ENCODE results near the gene IRAK2. TPM values are rescaled to one million over a fixed set of nuclear protein-coding genes. Genes with fewer than 3 reads are reported as not detected.
A peak's percentile ranks its signal among the peaks of the same experiment; 100 is the strongest.
"Not testable (repeated sequence)": the region's sequence is repeated elsewhere in the genome, so short reads cannot be mapped to it uniquely, and the experiment has no call there.

Gene IRAK2
- polyA plus RNA-seq, 1 experiment: 2.5 TPM

DNA sequence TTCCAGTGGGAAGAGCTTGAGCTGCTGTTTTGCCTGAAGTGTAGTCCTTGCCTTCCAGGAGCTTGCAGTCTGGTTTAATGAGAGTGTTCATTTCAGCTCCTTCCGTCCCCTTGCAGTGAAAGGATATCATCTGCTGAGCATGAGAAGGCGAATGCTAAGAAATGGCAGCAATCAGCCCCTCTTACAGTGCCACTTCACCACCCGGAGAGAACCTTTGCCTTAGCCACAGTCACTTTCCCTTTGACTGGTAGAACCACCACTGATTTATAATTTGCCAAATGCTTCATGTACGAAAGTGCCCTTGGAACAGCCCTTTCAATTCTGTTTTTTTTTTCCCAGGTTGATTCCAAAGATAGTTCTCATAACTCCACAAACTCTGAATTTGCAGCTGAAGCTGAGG, 95.1 kb downstream of the IRAK2 start:
- ChIA-PET CTCF (no interaction called here), POLR2A (no interaction called here)
- Histone ChIP-seq H3K27me3 (ENCODE audit: control insufficient read depth, insufficient read depth, low read length) (no peaks in the 10 kb centered on the region), H3K36me3 (ENCODE audit: control insufficient read depth, insufficient read depth, low read length) (peaks cover 7% of the 10 kb centered on the region), H3K4me3 (ENCODE audit: low read depth, low read length) (no peak overlapping the region)
- TF ChIP-seq, protein P1, sequence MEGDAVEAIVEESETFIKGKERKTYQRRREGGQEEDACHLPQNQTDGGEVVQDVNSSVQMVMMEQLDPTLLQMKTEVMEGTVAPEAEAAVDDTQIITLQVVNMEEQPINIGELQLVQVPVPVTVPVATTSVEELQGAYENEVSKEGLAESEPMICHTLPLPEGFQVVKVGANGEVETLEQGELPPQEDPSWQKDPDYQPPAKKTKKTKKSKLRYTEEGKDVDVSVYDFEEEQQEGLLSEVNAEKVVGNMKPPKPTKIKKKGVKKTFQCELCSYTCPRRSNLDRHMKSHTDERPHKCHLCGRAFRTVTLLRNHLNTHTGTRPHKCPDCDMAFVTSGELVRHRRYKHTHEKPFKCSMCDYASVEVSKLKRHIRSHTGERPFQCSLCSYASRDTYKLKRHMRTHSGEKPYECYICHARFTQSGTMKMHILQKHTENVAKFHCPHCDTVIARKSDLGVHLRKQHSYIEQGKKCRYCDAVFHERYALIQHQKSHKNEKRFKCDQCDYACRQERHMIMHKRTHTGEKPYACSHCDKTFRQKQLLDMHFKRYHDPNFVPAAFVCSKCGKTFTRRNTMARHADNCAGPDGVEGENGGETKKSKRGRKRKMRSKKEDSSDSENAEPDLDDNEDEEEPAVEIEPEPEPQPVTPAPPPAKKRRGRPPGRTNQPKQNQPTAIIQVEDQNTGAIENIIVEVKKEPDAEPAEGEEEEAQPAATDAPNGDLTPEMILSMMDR (IDR thresholded peaks at IDR 0.05; ENCODE audit: insufficient read depth, low read depth, low read length): no peak
- DNase-seq (ENCODE audit: low read depth): no peak

DNA sequence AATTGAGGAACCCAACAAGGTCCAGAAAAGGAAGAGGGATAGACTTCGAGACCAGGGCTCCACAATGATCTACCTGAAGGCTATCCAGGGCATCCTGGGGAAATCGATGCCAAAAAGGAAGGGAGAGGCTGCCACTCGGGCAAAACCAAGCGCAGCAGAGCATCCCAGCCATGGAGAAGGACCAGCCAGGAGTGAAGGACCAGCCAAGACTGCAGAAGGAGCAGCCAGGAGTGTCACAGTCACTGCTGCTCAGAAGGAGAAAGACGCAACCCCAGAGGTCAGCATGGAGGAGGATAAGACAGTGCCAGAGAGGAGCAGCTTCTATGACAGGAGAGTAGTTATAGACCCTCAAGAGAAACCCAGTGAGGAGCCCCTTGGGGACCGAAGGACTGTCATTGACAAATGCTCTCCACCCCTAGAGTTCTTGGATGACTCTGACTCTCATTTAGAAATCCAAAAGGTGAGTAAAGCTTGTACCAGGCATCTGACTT, 95.5 kb downstream of the IRAK2 start:
- ChIA-PET CTCF (no interaction called here), POLR2A (no interaction called here)
- Histone ChIP-seq H3K27me3 (ENCODE audit: control insufficient read depth, insufficient read depth, low read length) (no peaks in the 10 kb centered on the region), H3K4me3 (ENCODE audit: low read depth, low read length) (no peak overlapping the region), H3K36me3 (ENCODE audit: control insufficient read depth, insufficient read depth, low read length) (peaks cover 7% of the 10 kb centered on the region)
- TF ChIP-seq, protein P1 (IDR thresholded peaks at IDR 0.05; ENCODE audit: insufficient read depth, low read depth, low read length): no peak
- no peak for DNase-seq (ENCODE audit: low read depth)

DNA sequence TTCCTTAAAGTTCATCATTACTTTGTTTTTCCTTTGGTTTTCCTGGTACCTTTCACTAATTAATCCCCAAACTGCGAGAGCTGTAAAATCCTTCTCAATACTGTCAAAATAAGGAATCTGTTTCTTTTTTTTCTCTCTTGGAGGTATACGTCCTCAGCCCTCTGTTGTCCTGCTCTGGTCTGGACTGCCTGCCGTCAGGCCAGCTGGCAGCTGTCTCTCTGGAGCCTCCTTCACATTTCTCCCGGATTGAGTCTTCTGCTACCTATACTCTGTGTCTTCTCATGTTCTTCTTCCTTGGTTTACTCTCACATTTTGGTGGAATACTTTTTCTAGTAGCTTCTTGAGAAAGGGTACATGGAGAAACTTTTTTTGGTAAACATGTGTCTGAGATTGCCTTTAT, 97.3 kb downstream of the IRAK2 start:
- POLR2A ChIA-PET: no interaction called here
- CTCF ChIA-PET: interaction anchor here (0.6 to 2.2 kb wide), 5 partner anchors 13 to 1508 kb away, joined by 3 to 9 read pairs (median 4); no protein-coding TSS in a partner anchor
- H3K27me3 ChIP-seq (ENCODE audit: control insufficient read depth, insufficient read depth, low read length): no peaks in the 10 kb centered on the region
- TF ChIP-seq, protein P1 (IDR thresholded peaks at IDR 0.05; ENCODE audit: insufficient read depth, low read depth, low read length): no peak
- no peak overlapping the region for H3K4me3 ChIP-seq (ENCODE audit: low read depth, low read length)
- peaks cover 5% of the 10 kb centered on the region for H3K36me3 ChIP-seq (ENCODE audit: control insufficient read depth, insufficient read depth, low read length)
- DNase-seq (ENCODE audit: low read depth): no peak

DNA sequence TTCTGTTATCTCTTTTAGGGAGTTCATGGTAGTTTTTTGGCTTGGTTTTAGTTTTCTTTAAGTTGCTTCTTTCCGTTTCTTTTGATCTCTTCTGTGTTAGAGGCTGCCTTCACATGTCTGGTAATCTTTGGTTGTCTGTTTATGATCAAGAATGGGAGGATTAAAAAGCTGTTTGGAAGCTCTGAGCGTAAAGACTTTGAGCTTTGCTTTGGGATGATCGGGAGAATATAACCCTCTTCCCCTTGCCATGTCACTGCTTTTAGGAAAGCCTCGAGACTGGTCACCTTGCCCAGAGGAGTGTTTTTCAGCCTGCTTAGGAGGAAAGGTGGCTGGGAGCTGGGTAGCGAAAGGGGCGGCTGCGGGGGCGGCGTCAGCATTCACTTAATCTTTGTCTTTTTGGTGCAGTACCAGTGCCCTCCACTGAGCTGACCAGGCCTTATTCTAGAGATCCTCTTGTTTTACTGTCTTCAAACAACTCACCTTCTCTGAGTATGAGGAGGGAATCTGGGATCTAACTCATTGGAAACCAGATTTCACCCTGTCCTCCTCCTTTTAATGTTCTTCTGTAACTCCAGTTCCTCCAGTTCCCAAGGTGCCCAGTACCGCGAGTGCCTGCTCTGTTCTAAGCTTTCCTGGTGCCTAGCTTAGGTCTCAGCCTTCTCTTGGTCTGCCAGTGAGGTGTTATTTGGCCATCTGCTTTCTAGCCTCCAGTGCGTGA, 99.1 kb downstream of the IRAK2 start:
- Histone ChIP-seq H3K27me3 (ENCODE audit: control insufficient read depth, insufficient read depth, low read length) (no peaks in the 10 kb centered on the region), H3K36me3 (ENCODE audit: control insufficient read depth, insufficient read depth, low read length) (peaks cover 5% of the 10 kb centered on the region), H3K4me3 (ENCODE audit: low read depth, low read length) (no peak overlapping the region)
- TF ChIP-seq, protein P1 (IDR thresholded peaks at IDR 0.05; ENCODE audit: insufficient read depth, low read depth, low read length): peak; percentile 57
- ChIA-PET POLR2A (no interaction called here), CTCF (interaction anchor here (0.6 to 2.2 kb wide), 16 partner anchors 9 to 331 kb away, joined by 3 to 10 read pairs (median 5); partner anchors contain the start of genes CRELD1 and IRAK2)
- no peak for DNase-seq (ENCODE audit: low read depth)

DNA sequence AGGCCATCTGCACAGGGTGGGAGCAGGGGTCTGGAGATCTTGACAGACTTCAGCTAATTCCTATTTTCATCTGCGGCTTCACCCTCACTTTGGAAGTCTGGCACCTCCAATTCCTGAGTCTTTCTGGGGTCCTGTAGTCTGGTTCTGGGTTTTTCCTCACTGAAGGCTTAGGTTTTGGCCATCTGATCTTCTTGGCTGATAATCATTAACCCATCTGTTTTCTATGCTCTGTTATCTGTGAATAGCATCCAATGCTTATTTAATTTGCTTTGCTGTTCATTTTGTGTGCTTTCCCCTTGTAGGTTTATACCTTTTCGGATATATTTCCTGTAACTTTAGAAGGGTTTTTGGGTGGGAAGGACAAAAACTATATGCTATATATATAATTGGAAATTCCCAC, 101.1 kb downstream of the IRAK2 start:
- ChIA-PET POLR2A (no interaction called here), CTCF (interaction anchor here (0.6 to 0.7 kb wide), 2 partner anchors 271 to 359 kb away, joined by 3 read pairs; no protein-coding TSS in a partner anchor)
- H3K4me3 ChIP-seq (ENCODE audit: low read depth, low read length): no peak overlapping the region

DNA sequence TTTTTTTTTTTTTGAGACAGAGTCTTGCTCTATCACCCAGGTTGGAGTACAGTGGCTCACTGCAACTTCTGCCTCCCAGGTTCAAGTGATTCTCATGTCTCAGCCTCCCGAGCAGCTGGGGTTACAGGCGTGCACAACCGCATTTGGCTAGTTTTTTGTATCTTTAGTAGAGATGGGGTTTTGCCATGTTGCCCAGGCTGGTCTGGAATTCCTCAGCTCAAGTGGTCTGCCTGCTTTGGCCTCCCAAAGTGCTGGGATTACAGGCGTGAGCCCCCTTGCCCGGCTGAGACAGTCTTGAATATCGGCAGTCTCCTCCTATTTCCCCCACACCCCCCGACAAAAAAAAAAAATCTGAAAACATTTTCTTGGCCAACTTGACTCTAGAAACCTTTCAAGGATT, 102.2 kb downstream of the IRAK2 start:
- H3K36me3 ChIP-seq (ENCODE audit: control insufficient read depth, insufficient read depth, low read length); CTCF ChIA-PET; H3K27me3 ChIP-seq (ENCODE audit: control insufficient read depth, insufficient read depth, low read length); H3K4me3 ChIP-seq (ENCODE audit: low read depth, low read length); DNase-seq (ENCODE audit: low read depth); POLR2A ChIA-PET: not testable (repeated sequence)

More for the DNA sequence above, 101.1 kb downstream of the IRAK2 start:
- Histone ChIP-seq H3K36me3 (ENCODE audit: control insufficient read depth, insufficient read depth, low read length) (peaks cover 8% of the 10 kb centered on the region), H3K27me3 (ENCODE audit: control insufficient read depth, insufficient read depth, low read length) (no peaks in the 10 kb centered on the region)
- DNase-seq (ENCODE audit: low read depth): no peak
- TF ChIP-seq, protein P1 (IDR thresholded peaks at IDR 0.05; ENCODE audit: insufficient read depth, low read depth, low read length): no peak
